Measurements from ENCODE around the gene GAL3ST3. TPM values are rescaled to one million over a fixed set of nuclear protein-coding genes. Genes with fewer than 3 reads are reported as not detected.
"Not testable (repeated sequence)": the region's sequence is repeated elsewhere in the genome, so short reads cannot be mapped to it uniquely, and the experiment has no call there.

Gene GAL3ST3, protein sequence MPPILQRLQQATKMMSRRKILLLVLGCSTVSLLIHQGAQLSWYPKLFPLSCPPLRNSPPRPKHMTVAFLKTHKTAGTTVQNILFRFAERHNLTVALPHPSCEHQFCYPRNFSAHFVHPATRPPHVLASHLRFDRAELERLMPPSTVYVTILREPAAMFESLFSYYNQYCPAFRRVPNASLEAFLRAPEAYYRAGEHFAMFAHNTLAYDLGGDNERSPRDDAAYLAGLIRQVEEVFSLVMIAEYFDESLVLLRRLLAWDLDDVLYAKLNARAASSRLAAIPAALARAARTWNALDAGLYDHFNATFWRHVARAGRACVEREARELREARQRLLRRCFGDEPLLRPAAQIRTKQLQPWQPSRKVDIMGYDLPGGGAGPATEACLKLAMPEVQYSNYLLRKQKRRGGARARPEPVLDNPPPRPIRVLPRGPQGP
- not detected in 2 replicates for total RNA-seq (2014; rRNA removed; shearing (Covaris generic))

DNA sequence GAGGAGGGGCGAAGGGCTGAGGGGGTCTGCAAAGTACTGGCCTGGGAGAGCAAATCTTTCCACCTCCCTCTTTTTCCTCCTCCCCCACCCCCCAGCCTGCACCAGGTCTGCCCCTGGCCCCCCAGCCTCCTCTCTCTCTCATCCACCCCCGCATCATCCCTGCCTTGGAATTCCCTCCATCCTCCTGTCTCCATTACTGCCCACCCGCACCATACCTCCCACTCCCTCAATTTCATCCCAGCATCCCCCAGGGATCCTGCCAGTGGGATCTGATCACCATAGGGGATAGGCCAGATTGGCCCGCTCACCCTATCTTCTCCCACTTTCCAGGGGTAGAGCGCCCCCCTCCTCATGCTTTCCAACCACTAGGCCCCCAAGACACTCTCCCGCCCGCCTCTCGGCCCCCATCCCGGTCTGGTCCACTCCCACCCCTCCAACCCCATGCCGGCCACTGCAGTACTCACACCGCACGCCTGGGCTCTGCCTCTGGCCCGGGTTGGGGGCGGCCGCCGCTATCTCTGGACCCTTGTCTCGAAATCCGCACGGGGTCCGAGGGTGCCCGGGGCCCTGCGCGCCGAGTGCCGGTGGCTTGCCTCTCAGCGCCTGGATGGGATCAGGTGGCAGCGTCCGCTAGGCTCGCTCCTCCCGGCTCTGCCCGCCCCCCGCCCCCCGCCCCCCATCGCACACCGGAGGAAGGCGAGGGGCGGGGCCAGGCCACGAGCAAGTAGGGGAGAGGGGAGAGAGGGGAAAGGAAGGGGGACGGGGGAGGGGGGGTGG lies at the start of gene GAL3ST3:
GAL3ST3 (minus strand) TSS at position 615 of the 777 bp plus-strand sequence. CDS start 3,746 bp downstream, outside the sequence.
- no peak for DNase-seq (ENCODE audit: low spot score)

DNA sequence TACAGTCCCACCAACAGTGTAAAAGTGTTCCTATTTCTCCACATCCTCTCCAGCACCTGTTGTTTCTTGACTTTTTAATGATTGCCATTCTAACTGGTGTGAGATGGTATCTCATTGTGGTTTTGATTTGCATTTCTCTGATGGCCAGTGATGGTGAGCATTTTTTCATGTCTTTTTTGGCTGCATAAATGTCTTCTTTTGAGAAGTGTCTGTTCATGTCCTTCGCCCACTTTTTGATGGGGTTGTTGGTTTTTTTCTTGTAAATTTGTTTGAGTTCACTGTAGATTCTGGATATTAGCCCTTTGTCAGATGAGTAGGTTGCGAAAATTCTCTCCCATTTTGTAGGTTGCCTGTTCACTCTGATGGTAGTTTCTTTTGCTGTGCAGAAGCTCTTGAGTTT lies 43.2 kb upstream of the GAL3ST3 start:
- DNase-seq (ENCODE audit: low spot score): not testable (repeated sequence)

DNA sequence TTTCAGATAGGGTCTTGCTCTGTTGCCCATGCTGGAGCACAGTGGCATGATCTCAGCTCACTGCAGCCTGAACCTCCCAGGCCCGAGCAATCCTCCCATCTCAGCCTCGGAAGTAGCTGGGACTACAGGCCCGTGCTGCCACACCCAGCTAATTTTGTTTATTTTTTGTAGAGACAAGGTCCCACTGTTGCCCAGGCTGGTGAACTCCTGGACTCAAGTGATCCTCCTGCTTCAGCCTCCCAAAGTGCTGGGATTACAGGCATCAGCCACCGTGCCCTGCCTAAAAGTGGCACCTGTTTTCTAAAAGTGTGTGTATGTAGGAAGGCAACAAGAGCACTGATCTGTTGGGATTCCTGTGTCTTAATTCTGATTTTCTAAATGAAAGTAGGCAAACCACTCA lies 41.3 kb upstream of the GAL3ST3 start:
- no peak for DNase-seq (ENCODE audit: low spot score)

DNA sequence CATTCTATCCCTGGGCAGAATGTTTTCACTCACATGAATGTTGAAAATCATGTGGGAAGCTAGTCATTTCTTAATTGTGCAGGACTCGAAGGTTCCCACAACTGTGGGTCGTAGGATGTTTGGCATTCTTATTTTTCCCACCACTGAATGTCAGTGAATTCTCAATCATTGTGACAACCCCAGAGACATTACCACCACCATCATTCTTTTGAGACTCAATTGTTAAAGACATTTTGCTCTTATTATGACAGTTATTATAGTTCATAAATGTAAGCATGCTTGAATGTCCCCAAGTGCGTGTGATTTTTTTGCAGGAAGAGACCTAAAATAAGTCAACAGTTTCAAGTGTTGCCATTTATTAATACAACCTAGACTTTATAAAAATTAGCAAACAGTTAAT lies 40.1 kb upstream of the GAL3ST3 start:
- DNase-seq (ENCODE audit: low spot score): no peak

DNA sequence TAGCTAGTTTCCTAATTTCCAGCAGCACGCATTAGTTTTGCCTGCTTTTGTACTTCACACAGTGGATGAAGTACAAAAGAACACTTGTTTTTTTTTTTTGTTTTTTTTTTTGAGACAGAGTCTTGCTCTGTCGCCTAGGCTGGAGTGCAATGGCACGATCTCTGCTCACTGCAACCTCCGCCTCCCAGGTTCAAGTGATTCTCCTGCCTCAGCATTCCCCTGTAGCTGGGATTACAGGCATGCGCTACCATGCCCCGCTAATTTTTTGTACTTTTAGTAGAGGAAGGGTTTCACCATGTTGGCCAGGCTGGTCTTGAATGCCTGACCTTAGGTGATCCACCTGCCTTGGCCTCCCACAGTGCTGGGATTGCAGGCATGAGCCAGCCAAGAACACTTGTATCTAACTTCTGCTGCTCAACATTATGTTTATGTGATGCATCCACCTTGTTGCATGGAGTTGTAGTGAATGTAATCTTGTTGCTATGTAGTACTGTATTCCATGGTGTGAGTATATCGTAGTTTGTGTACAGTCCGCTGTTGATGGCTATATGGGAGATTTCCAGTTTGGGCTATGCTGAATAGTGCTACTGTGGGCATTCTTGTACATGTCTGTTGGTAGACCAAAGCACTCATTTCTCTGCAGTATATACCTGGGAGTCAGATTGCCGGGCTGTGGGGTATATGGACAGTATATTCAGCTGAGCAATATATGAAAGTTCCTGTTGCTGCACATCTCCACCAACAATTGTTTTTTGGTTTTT lies 38.4 kb upstream of the GAL3ST3 start:
- DNase-seq (ENCODE audit: low spot score): no peak

DNA sequence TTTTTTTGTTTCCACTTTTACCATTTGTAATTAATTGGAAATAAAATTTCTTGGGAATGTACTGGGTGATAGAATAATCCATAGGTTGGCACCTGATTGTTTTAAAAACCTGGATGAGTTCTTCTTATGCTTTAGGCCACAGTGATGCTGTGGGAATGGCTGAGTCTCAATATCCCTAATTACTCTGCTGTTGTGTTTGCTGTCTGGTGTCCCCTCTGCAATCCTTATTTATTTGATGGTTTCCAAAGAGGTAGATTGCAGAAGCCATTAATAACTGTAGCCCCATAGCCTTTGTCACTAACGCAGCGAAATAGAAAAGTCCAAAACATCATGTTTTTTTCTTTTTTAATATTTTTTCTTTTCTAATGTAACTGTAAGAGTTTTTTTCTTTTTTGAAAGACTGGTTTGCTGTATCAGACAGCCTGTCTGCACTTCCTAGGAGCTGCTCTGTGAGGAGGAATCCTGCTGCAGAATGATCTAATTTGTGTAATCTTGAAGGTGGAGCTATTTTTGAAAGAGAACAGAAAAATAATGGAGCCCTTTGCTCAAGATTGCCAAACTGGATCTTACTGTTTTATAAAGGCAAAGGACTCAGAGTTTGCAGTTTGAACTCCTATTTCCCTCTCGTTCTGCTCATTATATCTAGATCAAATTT lies 36.0 kb upstream of the GAL3ST3 start:
- no peak for DNase-seq (ENCODE audit: low spot score)

DNA sequence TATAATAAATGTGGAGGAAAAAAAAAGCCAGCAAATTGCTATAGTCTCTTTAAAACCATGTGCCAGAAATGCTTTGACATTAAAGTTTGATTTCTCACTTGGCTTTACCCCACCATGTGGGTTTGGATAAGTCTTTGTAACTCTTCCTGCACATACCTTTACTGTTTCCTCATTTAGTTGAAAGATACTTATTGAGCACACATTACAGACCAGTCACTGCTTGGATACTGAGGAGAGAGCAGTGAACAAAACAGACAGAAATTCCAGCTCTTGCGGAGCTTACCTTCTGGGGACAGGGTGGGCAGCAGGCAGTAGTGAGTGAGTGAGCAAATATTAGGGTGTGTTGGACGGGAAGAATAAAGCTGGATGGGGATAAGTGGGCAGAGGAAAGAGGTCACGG lies 34.8 kb upstream of the GAL3ST3 start:
- DNase-seq (ENCODE audit: low spot score): no peak

DNA sequence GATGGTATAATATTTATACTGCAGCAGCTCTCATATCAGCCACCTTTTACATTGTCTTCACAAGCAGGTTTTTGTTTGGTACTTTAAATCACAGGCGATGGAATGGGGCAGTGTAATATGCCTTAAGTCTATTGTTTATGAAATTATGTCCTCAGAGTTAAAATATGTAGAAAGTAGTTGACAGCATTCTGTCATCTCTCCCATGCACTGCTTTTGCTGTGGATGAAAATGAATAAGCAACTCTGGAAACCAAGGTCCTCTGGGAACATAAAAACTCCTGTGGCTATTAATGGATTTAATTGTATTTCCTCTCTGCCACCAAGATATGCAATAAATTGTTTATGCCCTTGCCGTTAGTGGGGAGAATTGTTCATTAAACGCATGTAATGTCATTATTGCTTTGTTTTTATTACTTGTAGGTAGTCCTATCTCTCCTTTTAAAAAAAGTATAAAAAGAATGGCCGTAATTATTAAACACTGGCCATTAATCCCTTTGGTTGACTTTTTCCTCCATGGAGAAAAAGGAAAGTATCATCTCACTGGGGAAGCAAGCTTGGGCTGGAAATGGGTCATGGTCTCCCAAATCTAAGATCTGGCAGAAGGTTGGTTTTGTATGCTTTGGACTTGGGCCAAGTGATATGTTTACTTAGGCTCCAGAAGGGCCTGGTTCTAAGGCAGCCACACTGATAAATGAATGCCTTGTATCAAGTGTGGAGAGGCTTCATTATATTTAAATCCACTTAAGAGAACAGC lies 34.2 kb upstream of the GAL3ST3 start:
- DNase-seq (ENCODE audit: low spot score): no peak

DNA sequence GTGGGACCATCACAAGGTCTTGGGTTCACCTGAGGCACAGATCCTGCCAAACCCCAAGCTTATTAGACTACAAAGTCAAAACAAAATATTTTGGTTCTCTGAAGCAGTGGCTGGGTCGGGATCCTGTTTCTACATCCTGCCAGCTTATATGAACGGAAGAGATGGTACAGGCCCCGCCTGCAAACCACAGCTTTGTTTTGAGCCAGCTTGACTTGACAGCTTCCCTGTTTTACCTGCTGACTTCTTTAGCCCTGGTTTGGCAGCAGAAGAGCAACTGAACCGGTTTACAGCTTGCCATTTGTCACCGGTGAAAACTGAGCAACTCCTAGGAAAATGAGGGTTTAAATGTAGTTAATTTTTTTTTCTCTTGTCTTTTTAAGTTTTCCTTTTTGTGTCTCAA lies 32.5 kb upstream of the GAL3ST3 start:
- DNase-seq (ENCODE audit: low spot score): peak; percentile 48

DNA sequence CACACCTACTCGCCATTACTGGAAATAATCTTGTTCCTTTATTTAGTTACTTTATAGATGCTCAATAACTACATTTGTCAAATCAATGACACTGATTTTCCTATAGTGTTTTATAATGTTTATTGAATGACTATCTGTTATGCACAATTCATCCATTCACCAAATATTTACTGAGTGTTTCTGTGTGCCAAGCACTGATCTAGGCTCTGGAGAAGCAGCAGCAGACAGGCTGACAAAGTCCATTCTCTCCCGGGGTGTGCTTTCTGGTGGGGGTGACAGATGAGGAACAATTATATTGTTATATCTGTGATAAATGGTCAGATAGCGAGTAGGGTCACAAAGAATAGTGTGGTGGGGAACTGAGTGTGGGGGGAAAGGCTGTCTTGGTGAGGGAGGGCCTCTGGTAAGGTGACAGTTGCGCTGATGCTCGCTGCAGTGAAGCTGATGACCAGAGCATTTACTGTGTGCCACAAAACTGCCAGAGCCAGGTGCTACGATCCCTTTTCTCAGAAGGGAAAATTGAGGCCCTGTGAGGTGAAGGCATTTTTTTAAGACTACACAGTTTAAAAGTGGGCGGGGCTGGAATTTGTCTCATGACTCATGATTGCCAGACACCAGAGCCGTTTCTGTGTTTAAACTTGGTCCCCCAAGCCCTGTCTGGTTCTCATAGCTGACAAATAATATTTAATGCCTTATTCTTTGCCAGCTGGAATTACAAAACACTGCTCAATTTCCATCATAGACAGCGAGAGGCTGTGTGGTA lies 31.3 kb upstream of the GAL3ST3 start:
- peak; percentile 42 for DNase-seq (ENCODE audit: low spot score)

DNA sequence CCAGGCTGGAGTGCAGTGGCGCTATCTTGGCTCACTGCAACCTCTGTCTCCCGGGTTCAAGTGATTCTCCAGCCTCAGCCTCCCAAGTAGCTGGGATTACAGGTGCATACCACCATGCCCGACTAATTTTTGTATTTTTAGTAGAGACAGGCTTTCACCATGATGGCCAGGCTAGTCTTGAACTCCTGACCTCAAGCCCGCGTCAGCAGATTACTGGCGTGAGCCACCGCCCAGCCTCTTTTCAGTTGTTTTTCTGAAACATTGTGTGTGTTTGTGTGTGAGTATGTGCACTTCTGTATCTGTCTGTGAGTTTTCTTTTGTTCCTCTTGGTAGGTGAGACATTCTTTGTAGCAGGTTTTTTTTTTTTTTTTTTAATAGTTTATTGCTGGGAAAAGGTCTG lies 30.0 kb upstream of the GAL3ST3 start:
- DNase-seq (ENCODE audit: low spot score): not testable (repeated sequence)

DNA sequence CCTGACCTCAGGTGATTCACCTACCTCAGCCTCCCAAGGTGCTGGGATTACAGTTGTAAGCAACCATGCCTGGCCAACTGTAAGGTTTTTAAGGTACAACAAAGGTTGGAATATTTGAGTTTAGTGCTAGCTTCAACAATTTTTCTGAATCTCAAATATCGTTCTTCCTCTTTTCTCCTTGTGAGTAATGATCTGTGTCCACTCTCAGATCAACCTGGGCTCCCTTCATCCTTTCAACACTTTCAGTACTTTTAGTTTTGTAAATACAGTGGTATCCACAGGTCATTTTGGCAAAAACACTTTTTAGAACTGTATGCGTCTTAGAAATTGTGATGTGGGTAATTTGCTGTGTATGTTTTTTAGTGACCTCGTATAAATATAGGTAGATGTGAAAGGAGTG lies 29.0 kb upstream of the GAL3ST3 start:
- DNase-seq (ENCODE audit: low spot score): no peak

DNA sequence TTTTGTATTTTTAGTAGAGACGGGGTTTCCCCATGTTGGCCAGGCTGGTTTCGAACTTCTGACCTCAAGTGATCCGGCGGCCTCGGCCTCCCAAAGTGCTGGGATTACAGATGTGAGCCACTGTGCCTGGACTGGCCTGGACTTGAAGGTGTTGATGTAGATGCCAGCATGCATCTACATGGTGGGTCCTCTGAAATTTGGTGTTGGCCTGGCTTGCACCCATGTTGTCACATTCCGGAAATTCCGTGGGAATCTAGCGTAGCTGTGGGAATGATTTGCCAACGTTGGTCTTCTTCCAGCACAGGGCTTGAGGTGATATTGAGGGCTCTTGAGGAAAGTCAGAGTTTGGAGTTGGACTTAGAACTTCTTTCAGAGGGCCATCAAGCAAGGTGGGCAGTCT lies 27.6 kb upstream of the GAL3ST3 start:
- DNase-seq (ENCODE audit: low spot score): no peak

DNA sequence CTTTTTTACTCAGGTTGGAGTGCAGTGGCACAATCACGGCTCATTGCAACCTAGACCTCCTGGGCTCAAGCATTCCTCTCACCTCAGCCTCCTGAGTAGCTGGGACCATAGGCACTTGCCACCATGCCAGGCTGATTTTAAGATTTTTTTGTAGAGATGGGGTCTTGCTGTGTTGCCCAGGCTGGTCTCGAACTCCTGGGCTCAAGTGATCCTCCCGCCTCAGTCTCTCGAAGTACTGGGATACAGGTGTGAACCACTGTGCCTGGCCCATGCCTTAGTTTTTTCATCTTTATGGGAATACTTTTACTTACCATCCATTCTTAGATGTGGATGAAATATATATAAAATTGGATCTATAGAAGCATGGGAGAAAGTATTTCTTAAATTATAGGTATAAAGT lies 26.3 kb upstream of the GAL3ST3 start:
- DNase-seq (ENCODE audit: low spot score): no peak

DNA sequence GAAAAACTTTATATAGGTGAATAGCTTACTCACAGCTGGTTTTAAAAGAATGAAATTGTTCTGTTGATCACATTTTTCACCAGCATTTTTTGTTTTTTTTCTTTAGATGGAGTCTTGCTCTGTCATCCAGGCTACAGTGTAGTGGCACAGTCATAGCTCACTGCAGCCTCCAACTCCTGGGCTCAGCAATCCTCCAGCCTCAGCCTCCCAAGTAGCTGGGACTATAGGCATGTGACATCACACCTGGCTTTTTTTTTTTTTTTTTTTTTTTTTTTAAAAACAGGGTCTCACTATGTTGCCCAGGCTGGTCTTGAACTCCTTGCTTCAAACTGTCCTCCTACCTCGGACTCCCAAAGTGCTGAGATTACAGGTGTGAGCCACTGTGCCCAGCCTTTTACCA lies 24.7 kb upstream of the GAL3ST3 start:
- no peak for DNase-seq (ENCODE audit: low spot score)

DNA sequence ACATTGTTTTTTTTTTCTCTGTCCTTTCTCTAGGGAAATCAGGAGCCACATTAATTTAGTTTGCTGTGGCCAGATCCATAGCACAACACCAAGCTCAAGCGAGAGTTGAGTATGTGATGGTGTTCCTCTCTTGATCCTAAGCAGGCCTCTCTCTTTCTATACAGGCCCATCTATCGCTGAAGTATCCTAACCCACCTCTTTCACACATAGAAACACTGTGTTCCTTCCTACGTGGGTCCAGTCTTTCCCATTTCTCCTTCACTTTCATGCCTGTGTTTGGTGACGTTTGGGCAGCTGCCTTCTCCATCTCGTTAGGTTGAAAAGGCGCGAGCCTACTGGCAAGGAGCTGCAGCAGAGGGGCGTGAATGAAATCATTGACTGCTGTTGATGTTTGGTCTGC lies 23.6 kb upstream of the GAL3ST3 start:
- no peak for DNase-seq (ENCODE audit: low spot score)

DNA sequence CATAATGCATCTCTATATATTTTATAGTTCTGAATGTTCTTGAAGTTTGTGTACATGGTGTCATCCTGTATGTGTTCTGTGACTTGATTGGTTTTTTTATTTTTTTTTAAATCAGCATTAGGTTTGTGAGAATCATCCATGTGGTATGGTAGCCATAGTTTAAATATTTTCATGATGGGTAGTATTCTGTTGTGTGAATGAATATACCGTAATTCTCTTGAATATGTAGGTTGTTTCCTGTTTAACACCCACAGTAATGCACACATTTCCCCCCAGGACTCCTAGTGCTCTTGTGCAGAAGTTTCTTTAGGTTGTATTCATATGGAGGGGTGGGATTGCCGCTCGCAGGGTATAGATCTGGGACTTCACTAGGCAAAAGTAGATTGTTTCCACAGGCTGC lies 23.1 kb upstream of the GAL3ST3 start:
- no peak for DNase-seq (ENCODE audit: low spot score)

DNA sequence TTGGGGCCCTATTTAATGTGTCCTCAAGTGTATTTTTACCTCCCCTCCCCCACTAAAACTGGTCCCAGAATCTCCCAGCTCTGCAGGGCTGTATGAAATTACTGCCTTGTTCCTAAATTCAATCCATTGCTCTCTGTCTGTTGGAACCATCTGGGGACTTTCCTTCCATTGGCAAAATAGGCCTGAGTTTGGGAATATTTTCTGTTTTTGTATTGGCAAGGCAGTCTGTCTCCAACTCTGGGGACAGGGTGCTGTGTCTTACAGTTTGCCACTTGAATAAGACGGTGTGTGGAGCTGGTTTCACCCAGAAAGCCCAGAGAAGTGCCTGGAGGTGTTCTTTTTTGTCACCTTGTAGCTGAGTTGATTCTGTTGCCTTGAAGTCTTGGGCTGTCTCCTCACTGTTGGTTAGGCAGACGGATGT lies 22.4 kb upstream of the GAL3ST3 start:
- DNase-seq (ENCODE audit: low spot score): no peak

DNA sequence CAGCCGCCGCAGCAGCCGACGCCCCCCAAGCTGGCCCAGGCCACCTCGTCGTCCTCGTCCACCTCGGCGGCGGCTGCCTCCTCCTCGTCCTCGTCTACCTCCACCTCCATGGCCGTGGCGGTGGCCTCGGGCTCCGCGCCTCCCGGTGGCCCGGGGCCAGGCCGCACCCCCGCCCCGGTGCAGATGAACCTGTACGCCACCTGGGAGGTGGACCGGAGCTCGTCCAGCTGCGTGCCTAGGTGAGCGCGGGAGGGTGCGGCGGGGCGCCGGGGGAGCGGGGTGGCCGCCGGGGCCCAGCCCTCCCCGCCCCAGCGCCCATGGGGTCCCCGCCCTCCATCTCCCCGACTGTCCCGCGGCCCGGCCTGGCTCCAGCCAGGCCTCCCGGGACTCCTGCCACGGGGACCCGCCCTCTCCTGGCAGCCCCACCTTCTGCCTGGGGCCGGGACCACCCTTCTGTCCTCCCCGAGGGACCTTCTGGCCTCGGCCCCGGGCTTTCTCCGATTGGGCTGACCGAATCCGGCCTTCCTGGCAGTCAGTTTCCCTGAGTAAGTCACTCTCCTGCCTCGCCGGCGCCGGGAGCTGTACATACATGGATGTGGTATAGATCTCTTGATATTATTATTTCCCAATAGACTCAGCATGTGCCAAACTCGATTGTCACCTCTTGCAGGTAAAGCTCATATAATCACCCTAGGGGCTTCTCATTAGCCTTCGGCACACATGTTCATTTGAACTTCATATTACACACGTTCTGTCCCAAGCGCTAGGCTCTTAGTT lies 21.8 kb upstream of the GAL3ST3 start:
- DNase-seq (ENCODE audit: low spot score): no peak
